ENCODE measurements around the gene JAML.

JAML gene

DNA sequence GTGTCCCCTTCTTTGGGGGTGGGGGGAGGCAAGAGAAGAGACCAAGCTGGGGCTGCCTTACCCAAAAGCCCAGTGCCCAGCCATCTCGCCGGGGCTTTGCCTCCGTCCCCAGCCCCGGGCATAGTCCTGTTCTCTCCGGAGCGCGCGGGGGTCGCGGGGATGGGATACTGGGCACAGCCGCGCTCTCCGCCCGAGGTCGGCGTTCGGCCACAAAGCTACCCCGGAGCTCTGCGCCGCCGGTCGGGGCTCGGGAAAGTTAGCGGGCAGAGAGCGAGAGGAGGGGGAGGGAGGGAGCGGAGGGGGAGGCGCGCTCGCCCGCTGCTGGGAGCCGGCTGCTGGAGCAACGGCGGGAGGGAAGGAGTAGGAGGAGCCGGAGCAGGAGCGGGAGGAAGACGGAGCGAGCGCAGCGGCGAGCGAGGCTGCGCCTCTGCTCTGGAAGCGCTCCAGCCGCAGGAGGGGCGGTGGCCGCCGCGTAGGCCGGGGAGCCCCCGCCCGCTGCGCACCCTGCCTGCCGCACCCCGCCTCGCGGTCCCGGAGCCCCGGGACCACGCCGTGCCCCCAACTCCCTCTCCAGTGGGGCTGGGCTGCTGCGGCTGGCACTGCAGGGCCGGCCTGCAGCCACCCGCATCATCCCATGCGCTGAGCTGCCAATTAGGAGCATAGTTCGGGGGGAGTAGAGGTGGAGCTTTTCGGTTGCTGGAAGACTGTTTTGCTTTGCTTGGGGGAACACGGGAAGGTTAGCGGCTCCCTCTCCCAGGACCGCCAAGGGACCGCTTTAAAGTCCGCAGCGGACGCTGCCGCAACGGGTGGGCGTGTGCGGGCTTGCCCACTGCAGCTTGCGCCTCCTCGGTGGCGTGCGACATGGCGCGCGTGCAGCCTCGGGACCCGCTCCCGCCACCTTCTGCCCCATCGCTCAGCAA, 72.0 kb downstream of the JAML start, which contains the start of gene SCN4B:
Gene SCN4B (minus strand): TSS at position 272 of the 920 bp plus-strand sequence. CDS start 150 bp downstream, at position 122.
- H3K9me3 ChIP-seq (ENCODE audit: control insufficient read depth in 5 of 5, low read length in 5 of 5) = no peaks in the 10 kb centered on the region
- H3K27me3 ChIP-seq (ENCODE audit: control insufficient read depth in 5 of 5, insufficient read depth in 4 of 5, low read length in 5 of 5) = peaks cover 40 to 72% (median 63%) of the 10 kb centered on the region in 5 donors
- peak within 1 kb of the TSS; percentile 4 to 68 (median 60) for H3K4me3 ChIP-seq (ENCODE audit: low read depth in 1 of 5, low read length in 5 of 5)
- H3K9ac ChIP-seq (ENCODE audit: low read length in 5 of 5) = peak within 1 kb of the TSS in 2 of 5 donors; percentile 13 to 38
- H3K36me3 ChIP-seq (ENCODE audit: control insufficient read depth in 5 of 5, insufficient read depth in 5 of 5, low read length in 5 of 5) = no peaks in the 10 kb centered on the region
- no peak within 1 kb of the TSS for H3K27ac ChIP-seq (ENCODE audit: low read depth, low read length)
- peaks cover 0 to 21% (median 14%) of the 10 kb centered on the region in 5 donors for H3K4me1 ChIP-seq (ENCODE audit: control insufficient read depth in 5 of 5, insufficient read depth in 5 of 5, low read length in 5 of 5)

DNA sequence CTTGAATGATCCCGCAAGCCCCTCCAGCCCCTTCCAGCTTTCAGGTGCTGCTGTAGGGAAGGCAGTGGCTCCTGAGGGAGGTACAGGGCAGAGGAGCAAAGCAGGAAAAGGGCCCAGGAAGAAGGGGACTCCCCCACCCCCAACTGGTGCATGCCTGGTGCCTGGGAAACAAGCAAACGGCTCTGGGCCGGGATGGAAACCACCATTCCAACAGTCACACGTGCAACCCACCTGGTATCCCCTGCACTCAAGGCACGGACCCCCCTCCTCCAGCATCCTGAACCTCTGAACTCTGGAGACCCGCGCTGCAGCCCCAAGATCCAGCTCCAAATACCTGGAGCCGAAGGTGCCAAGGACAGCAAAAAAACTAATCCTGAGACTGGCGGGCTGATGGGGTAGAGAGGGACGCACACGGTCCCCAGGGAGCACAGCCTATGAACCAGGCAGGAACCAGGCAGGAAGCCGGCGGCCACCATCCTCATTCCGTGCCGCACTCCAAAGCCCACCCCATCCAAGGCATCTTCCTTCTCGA, 72.7 kb downstream of the JAML start:
- H3K4me3 ChIP-seq (ENCODE audit: low read depth in 1 of 5, low read length in 5 of 5) = peak overlapping the region; percentile 4 to 68 (median 60)
- peaks cover 36 to 65% (median 56%) of the 10 kb centered on the region in 5 donors for H3K27me3 ChIP-seq (ENCODE audit: control insufficient read depth in 5 of 5, insufficient read depth in 4 of 5, low read length in 5 of 5)
- H3K27ac ChIP-seq (ENCODE audit: low read depth, low read length) = no peak overlapping the region
- peaks cover 0 to 25% (median 14%) of the 10 kb centered on the region in 5 donors for H3K4me1 ChIP-seq (ENCODE audit: control insufficient read depth in 5 of 5, insufficient read depth in 5 of 5, low read length in 5 of 5)
- H3K9ac ChIP-seq (ENCODE audit: low read length in 5 of 5) = peak overlapping the region in 2 of 5 donors; percentile 13 to 38
- H3K9me3 ChIP-seq (ENCODE audit: control insufficient read depth in 5 of 5, low read length in 5 of 5) = no peaks in the 10 kb centered on the region
- H3K36me3 ChIP-seq (ENCODE audit: control insufficient read depth in 5 of 5, insufficient read depth in 5 of 5, low read length in 5 of 5) = no peaks in the 10 kb centered on the region

DNA sequence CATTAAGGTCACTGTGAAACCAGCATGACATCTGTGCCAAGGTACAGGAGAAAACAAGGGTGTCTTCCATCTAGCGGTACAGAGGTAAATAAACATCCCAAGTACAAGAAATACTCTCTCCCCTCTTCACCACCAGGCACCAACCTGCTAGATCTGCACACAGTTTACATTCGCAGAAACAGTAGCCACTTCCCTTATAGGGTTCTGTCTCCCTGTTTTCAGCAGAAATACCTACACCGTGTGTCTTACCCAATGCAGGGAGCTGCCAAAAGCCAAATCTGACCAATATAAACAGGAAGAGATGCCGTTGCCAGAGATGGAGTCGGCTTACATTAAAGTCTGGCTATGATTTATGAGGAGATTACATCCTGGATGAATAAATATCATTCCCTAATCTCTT, 73.4 kb downstream of the JAML start:
- no peaks in the 10 kb centered on the region for H3K9me3 ChIP-seq (ENCODE audit: control insufficient read depth in 5 of 5, low read length in 5 of 5)
- peak overlapping the region in 2 of 5 donors; percentile 4 to 60 for H3K4me3 ChIP-seq (ENCODE audit: low read depth in 1 of 5, low read length in 5 of 5)
- H3K4me1 ChIP-seq (ENCODE audit: control insufficient read depth in 5 of 5, insufficient read depth in 5 of 5, low read length in 5 of 5) = peaks cover 0 to 25% (median 14%) of the 10 kb centered on the region in 5 donors
- peaks cover 30 to 60% (median 49%) of the 10 kb centered on the region in 5 donors for H3K27me3 ChIP-seq (ENCODE audit: control insufficient read depth in 5 of 5, insufficient read depth in 4 of 5, low read length in 5 of 5)
- no peak overlapping the region for H3K9ac ChIP-seq (ENCODE audit: low read length in 5 of 5)
- no peak overlapping the region for H3K27ac ChIP-seq (ENCODE audit: low read depth, low read length)
- H3K36me3 ChIP-seq (ENCODE audit: control insufficient read depth in 5 of 5, insufficient read depth in 5 of 5, low read length in 5 of 5) = no peaks in the 10 kb centered on the region

DNA sequence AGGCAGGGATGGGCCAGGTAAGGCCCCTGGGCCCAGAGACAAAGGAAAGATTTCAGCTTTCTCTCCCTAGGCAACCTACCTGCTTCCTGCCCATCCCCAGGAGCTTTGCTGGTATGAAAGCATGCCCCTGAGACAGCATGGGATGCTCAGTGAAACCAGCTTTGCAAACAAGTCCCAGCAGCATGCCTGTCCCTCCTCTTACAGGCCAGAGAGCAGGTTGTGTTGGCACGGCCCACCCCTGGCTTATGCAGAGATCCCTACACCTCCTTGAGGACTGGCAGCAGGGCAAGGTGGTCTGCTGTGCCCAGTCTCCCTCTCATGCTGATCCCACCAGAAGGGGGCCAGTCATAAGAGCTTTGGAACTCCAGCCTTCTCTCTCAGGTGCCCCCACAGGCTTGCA, 75.3 kb downstream of the JAML start:
- Histone ChIP-seq H3K36me3 (ENCODE audit: control insufficient read depth in 5 of 5, insufficient read depth in 5 of 5, low read length in 5 of 5) (no peaks in the 10 kb centered on the region), H3K4me1 (ENCODE audit: control insufficient read depth in 5 of 5, insufficient read depth in 5 of 5, low read length in 5 of 5) (peaks cover 0 to 38% (median 25%) of the 10 kb centered on the region in 5 donors), H3K9me3 (ENCODE audit: control insufficient read depth in 5 of 5, low read length in 5 of 5) (no peaks in the 10 kb centered on the region), H3K9ac (ENCODE audit: low read length in 5 of 5) (no peak overlapping the region), H3K27me3 (ENCODE audit: control insufficient read depth in 5 of 5, insufficient read depth in 4 of 5, low read length in 5 of 5) (peaks cover 19 to 51% (median 39%) of the 10 kb centered on the region in 5 donors), H3K27ac (ENCODE audit: low read depth, low read length) (no peak overlapping the region), H3K4me3 (ENCODE audit: low read depth in 1 of 5, low read length in 5 of 5) (peak overlapping the region in 1 of 5 donors; percentile 2)

DNA sequence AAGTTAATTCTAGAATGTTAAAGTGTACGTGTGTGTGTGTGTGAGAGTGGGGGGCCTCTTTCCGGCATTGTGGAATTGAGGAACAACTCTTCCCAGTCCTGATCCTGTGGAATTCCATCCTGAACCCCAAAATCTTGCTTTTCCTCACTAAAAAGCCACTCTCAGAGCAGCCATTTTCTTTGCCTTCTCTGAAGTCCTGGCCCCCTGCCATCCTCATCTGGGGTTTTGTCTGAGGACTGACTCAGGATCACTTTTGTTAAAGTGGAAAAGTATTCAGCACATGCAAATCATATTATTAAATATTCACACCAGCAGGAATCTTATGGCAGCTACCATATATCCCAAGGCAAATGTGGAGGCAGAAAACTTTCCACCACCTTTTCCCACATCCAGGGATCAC, 76.0 kb downstream of the JAML start:
- no peaks in the 10 kb centered on the region for H3K36me3 ChIP-seq (ENCODE audit: control insufficient read depth in 5 of 5, insufficient read depth in 5 of 5, low read length in 5 of 5)
- peaks cover 14 to 53% (median 35%) of the 10 kb centered on the region in 5 donors for H3K27me3 ChIP-seq (ENCODE audit: control insufficient read depth in 5 of 5, insufficient read depth in 4 of 5, low read length in 5 of 5)
- H3K27ac ChIP-seq (ENCODE audit: low read depth, low read length) = no peak overlapping the region
- no peak overlapping the region for H3K4me3 ChIP-seq (ENCODE audit: low read depth in 1 of 5, low read length in 5 of 5)
- H3K9me3 ChIP-seq (ENCODE audit: control insufficient read depth in 5 of 5, low read length in 5 of 5) = no peaks in the 10 kb centered on the region
- peaks cover 0 to 38% (median 25%) of the 10 kb centered on the region in 5 donors for H3K4me1 ChIP-seq (ENCODE audit: control insufficient read depth in 5 of 5, insufficient read depth in 5 of 5, low read length in 5 of 5)
- no peak overlapping the region for H3K9ac ChIP-seq (ENCODE audit: low read length in 5 of 5)

DNA sequence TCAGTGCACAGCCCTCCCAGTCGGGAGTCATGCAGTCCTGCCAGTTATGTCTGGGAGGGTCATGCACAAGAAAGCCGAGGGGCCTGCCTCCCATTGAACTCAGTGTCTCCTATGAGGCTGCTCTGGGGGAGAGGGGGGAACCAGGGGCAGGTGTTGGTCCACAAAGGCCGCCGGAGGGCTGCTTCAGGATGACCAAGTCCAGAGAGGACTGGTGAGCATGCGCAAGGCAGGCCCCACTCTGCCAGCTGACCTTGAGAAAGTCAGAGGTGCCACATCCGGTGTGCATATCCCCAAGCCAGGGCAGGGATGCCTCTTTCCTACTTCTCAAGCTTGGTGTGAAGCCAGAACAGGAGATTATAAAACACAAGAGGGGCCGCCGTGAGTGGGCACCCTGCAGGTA, 76.6 kb downstream of the JAML start:
- Histone ChIP-seq H3K36me3 (ENCODE audit: control insufficient read depth in 5 of 5, insufficient read depth in 5 of 5, low read length in 5 of 5) (no peaks in the 10 kb centered on the region), H3K9ac (ENCODE audit: low read length in 5 of 5) (no peak overlapping the region), H3K4me1 (ENCODE audit: control insufficient read depth in 5 of 5, insufficient read depth in 5 of 5, low read length in 5 of 5) (peaks cover 0 to 37% (median 24%) of the 10 kb centered on the region in 5 donors), H3K27me3 (ENCODE audit: control insufficient read depth in 5 of 5, insufficient read depth in 4 of 5, low read length in 5 of 5) (peaks cover 10 to 54% (median 33%) of the 10 kb centered on the region in 5 donors), H3K9me3 (ENCODE audit: control insufficient read depth in 5 of 5, low read length in 5 of 5) (no peaks in the 10 kb centered on the region), H3K4me3 (ENCODE audit: low read depth in 1 of 5, low read length in 5 of 5) (no peak overlapping the region), H3K27ac (ENCODE audit: low read depth, low read length) (no peak overlapping the region)

DNA sequence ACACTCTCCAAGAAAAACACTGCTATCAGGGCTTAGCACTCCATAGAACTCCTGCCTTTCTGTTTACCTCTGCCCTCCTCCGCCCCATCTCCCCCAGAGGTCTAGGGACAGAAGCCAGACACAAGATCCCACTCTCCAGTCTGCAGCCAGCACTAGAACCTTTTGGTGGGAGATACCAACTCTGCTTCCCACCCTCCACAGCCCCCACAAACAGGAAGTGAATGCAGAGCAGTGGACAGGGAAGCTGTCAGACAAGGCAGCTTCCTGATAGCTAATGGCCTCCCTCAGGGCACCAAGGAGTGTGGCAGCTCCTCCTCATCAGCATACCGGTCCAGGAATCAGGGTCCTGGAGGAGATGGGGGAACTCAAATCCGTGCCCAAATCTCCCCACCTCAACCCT, 77.3 kb downstream of the JAML start:
- no peak overlapping the region for H3K27ac ChIP-seq (ENCODE audit: low read depth, low read length)
- H3K9ac ChIP-seq (ENCODE audit: low read length in 5 of 5) = no peak overlapping the region
- H3K4me1 ChIP-seq (ENCODE audit: control insufficient read depth in 5 of 5, insufficient read depth in 5 of 5, low read length in 5 of 5) = peaks cover 0 to 32% (median 18%) of the 10 kb centered on the region in 5 donors
- H3K27me3 ChIP-seq (ENCODE audit: control insufficient read depth in 5 of 5, insufficient read depth in 4 of 5, low read length in 5 of 5) = peaks cover 13 to 56% (median 36%) of the 10 kb centered on the region in 5 donors
- no peaks in the 10 kb centered on the region for H3K36me3 ChIP-seq (ENCODE audit: control insufficient read depth in 5 of 5, insufficient read depth in 5 of 5, low read length in 5 of 5)
- H3K9me3 ChIP-seq (ENCODE audit: control insufficient read depth in 5 of 5, low read length in 5 of 5) = no peaks in the 10 kb centered on the region
- H3K4me3 ChIP-seq (ENCODE audit: low read depth in 1 of 5, low read length in 5 of 5) = peak overlapping the region in 1 of 5 donors; percentile 27

DNA sequence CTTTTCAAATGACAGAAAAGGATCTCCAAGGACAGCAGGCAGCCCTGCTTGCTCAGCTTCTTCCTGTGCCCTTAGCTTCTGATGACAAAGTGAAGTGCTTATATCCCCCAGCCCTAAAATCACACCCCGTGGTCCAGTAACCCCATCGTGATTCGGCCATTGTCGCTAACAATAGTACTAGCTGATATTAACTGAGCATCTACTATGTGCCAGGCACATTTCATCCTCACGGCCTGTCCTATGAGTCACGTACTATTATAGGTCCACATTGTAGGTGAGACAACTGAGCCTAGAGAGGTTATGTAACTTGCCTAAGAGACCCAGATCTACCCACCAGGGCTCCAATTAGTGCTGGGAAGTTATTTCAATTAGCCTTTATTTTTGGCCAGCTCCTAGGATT, 78.3 kb downstream of the JAML start:
- Histone ChIP-seq H3K27ac (ENCODE audit: low read depth, low read length) (no peak overlapping the region), H3K36me3 (ENCODE audit: control insufficient read depth in 5 of 5, insufficient read depth in 5 of 5, low read length in 5 of 5) (no peaks in the 10 kb centered on the region), H3K27me3 (ENCODE audit: control insufficient read depth in 5 of 5, insufficient read depth in 4 of 5, low read length in 5 of 5) (peaks cover 4 to 47% (median 28%) of the 10 kb centered on the region in 5 donors), H3K4me1 (ENCODE audit: control insufficient read depth in 5 of 5, insufficient read depth in 5 of 5, low read length in 5 of 5) (peaks cover 0 to 29% (median 14%) of the 10 kb centered on the region in 5 donors), H3K9ac (ENCODE audit: low read length in 5 of 5) (no peak overlapping the region), H3K4me3 (ENCODE audit: low read depth in 1 of 5, low read length in 5 of 5) (no peak overlapping the region), H3K9me3 (ENCODE audit: control insufficient read depth in 5 of 5, low read length in 5 of 5) (no peaks in the 10 kb centered on the region)

DNA sequence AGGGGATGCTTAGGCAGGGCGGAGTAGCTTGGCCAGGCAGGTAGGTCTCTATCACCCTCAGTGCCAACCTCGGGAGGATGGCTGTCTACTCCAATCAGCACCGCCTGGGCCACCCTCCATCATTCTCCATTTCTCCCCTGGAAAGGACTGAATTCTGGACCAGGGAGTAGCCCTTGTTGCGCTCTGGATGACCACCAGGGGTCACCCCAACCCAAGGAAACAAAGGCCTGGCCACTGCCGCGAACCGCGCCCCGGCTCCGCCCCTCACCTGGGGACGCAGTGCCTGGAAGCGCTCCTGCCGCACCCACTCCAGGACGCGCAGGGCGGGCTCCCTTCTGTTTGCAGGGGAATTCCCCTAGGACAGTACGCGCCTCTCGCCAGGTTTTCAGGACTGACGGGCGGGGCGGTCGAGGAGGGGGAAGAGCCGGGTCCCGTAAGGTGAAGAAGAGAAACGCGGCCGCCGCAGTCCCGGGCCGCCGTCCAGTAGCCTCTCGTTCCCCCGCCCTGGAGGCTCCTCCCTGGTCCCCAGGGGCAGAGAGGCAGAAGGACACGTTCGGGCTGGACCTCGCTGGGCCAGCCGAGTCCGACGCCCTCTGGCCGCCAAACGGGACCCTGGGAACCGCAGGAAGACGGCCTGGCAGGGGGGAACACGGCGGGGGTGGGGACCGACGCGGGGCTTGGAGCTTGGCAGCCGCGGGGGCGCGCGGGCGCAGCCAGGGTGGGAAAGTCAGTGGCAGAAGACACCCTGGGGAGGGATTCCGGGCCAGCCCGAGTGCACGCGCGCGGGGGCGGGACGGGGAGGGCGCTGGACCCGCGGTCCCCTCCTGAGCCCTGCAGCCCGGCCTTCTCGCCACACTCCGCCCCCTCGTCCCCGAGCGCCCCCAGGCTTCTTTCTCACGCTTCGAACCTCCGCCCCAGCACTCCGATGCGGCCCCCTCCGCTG, 79.3 kb downstream of the JAML start:
- H3K9me3 ChIP-seq (ENCODE audit: control insufficient read depth in 5 of 5, low read length in 5 of 5) = no peaks in the 10 kb centered on the region
- H3K36me3 ChIP-seq (ENCODE audit: control insufficient read depth in 5 of 5, insufficient read depth in 5 of 5, low read length in 5 of 5) = no peaks in the 10 kb centered on the region
- H3K27me3 ChIP-seq (ENCODE audit: control insufficient read depth in 5 of 5, insufficient read depth in 4 of 5, low read length in 5 of 5) = peaks cover 8 to 37% (median 30%) of the 10 kb centered on the region in 5 donors
- peaks cover 0 to 29% (median 14%) of the 10 kb centered on the region in 5 donors for H3K4me1 ChIP-seq (ENCODE audit: control insufficient read depth in 5 of 5, insufficient read depth in 5 of 5, low read length in 5 of 5)
- peak overlapping the region; percentile 25 to 71 (median 58) for H3K4me3 ChIP-seq (ENCODE audit: low read depth in 1 of 5, low read length in 5 of 5)
- H3K27ac ChIP-seq (ENCODE audit: low read depth, low read length) = no peak overlapping the region
- peak overlapping the region in 2 of 5 donors; percentile 4 to 27 for H3K9ac ChIP-seq (ENCODE audit: low read length in 5 of 5)
